Measurements from ENCODE around the gene DPP6.

GRCh38 chr7:154167807-154168206, 115.6 kb downstream of the DPP6 start:
- no peak for TF ChIP-seq CTCF (IDR thresholded peaks at IDR 0.05; ENCODE audit: control extremely low read depth in 1 of 3, insufficient read depth in 1 of 3, low read depth in 1 of 3, low read length in 3 of 3)
- TF ChIP-seq EZH2 (IDR thresholded peaks at IDR 0.05; ENCODE audit: low read depth, low read length, severe bottlenecking): no peak
- no peak for TF ChIP-seq NANOG (IDR thresholded peaks at IDR 0.05; ENCODE audit: insufficient read depth, low read depth, low read length, poor library complexity, severe bottlenecking)
- no peak for TF ChIP-seq POLR2A (IDR thresholded peaks at IDR 0.05; ENCODE audit: control extremely low read depth in 1 of 2, low read depth in 2 of 2, low read length in 2 of 2)
- no peak for TF ChIP-seq TAF1 (IDR thresholded peaks at IDR 0.05; ENCODE audit: low read depth, low read length)
- TF ChIP-seq SIN3A (conservative IDR thresholded peaks at IDR 0.05 in 1 of 2, IDR thresholded peaks at IDR 0.05 in 1 of 2; ENCODE audit: low read depth in 1 of 2, low read length in 2 of 2): no peak
- TF ChIP-seq ZNF274 (IDR thresholded peaks at IDR 0.05; ENCODE audit: borderline replicate concordance, extremely low read depth, low read length): no peak
